ENCODE measurements around the gene SLC27A2. TPM values are rescaled to one million over a fixed set of nuclear protein-coding genes. Genes with fewer than 3 reads are reported as not detected.

The SLC27A2 gene
- total RNA-seq, 1 donor from 2014 or later = 7.8 TPM

DNA sequence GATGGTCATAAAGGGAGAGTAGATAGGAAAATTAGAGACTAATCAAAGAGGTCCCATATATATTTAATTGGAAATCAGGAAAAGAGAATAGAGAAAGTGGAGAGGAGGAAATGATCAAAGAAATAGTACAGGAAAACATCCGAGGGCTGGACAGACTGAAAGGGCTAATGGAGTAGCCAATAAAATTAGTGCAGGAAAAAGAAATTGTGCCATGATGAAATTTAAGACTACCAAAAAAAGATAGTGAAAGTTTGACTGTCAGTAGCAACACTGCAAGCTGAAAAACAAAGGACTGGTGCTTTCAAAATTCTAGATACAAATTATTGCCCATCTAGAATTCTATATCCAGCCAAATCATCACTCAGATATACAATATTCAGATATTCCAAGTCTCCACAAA lies 36.3 kb downstream of the SLC27A2 start:
- no peak for DNase-seq (ENCODE audit: low read depth)
- TF ChIP-seq, protein P1, sequence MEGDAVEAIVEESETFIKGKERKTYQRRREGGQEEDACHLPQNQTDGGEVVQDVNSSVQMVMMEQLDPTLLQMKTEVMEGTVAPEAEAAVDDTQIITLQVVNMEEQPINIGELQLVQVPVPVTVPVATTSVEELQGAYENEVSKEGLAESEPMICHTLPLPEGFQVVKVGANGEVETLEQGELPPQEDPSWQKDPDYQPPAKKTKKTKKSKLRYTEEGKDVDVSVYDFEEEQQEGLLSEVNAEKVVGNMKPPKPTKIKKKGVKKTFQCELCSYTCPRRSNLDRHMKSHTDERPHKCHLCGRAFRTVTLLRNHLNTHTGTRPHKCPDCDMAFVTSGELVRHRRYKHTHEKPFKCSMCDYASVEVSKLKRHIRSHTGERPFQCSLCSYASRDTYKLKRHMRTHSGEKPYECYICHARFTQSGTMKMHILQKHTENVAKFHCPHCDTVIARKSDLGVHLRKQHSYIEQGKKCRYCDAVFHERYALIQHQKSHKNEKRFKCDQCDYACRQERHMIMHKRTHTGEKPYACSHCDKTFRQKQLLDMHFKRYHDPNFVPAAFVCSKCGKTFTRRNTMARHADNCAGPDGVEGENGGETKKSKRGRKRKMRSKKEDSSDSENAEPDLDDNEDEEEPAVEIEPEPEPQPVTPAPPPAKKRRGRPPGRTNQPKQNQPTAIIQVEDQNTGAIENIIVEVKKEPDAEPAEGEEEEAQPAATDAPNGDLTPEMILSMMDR (IDR thresholded peaks at IDR 0.05; ENCODE audit: insufficient read depth, low read length, poor library complexity, severe bottlenecking) = no peak
- Histone ChIP-seq H3K36me3 (ENCODE audit: control insufficient read depth, insufficient read depth, low read length) (no peaks in the 10 kb centered on the region), H3K4me3 (ENCODE audit: low read depth, low read length) (no peak overlapping the region), H3K27me3 (ENCODE audit: control insufficient read depth, insufficient read depth, low read length) (no peaks in the 10 kb centered on the region)

GRCh38 chr15:50218691-50219090 lies 36.7 kb downstream of the SLC27A2 start:
- DNase-seq (ENCODE audit: low read depth) = no peak
- TF ChIP-seq, protein P1 (IDR thresholded peaks at IDR 0.05; ENCODE audit: insufficient read depth, low read length, poor library complexity, severe bottlenecking) = no peak
- no peak overlapping the region for H3K4me3 ChIP-seq (ENCODE audit: low read depth, low read length)
- H3K36me3 ChIP-seq (ENCODE audit: control insufficient read depth, insufficient read depth, low read length) = no peaks in the 10 kb centered on the region
- H3K27me3 ChIP-seq (ENCODE audit: control insufficient read depth, insufficient read depth, low read length) = no peaks in the 10 kb centered on the region

- H3K27me3 ChIP-seq (ENCODE audit: control insufficient read depth, insufficient read depth, low read length) = no peaks in the 10 kb centered on the region
- no peak for DNase-seq (ENCODE audit: low read depth)
- H3K4me3 ChIP-seq (ENCODE audit: low read depth, low read length) = no peak overlapping the region
- no peaks in the 10 kb centered on the region for H3K36me3 ChIP-seq (ENCODE audit: control insufficient read depth, insufficient read depth, low read length)
- TF ChIP-seq, protein P1 (IDR thresholded peaks at IDR 0.05; ENCODE audit: insufficient read depth, low read length, poor library complexity, severe bottlenecking) = no peak
These were observed 37.8 kb downstream of the SLC27A2 start for GRCh38 chr15:50219820-50220219.

DNA sequence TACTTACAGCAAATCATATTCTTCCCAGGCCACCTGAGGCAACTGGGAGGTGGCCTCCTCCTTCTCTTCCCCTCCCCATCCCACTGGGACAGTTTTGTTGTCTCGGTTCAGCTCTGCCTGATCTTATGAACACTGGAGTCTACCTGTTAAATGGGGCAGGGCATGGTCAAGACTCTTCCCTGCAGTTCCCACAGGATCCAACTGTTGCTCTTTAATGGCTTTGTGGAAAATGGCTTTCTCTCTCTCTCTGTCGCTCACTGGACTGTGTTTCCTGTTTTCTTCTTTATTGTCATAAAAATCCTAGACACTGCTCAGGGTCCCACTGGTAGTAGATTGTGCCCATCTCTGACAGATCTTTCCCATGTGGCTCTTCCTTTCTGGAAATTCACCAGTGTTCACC lies 40.2 kb downstream of the SLC27A2 start:
- DNase-seq (ENCODE audit: low read depth) = no peak
- TF ChIP-seq, protein P1 (IDR thresholded peaks at IDR 0.05; ENCODE audit: insufficient read depth, low read length, poor library complexity, severe bottlenecking) = no peak
- no peaks in the 10 kb centered on the region for H3K27me3 ChIP-seq (ENCODE audit: control insufficient read depth, insufficient read depth, low read length)

GRCh38 chr15:50224606-50225005 lies 42.6 kb downstream of the SLC27A2 start:
- TF ChIP-seq, protein P1 (IDR thresholded peaks at IDR 0.05; ENCODE audit: insufficient read depth, low read length, poor library complexity, severe bottlenecking) = no peak
- Histone ChIP-seq H3K36me3 (ENCODE audit: control insufficient read depth, insufficient read depth, low read length) (no peaks in the 10 kb centered on the region), H3K4me3 (ENCODE audit: low read depth, low read length) (no peak overlapping the region), H3K27me3 (ENCODE audit: control insufficient read depth, insufficient read depth, low read length) (no peaks in the 10 kb centered on the region)
- no peak for DNase-seq (ENCODE audit: low read depth)

More for the DNA sequence above, 40.2 kb downstream of the SLC27A2 start:
- Histone ChIP-seq H3K36me3 (ENCODE audit: control insufficient read depth, insufficient read depth, low read length) (no peaks in the 10 kb centered on the region), H3K4me3 (ENCODE audit: low read depth, low read length) (no peak overlapping the region)

DNA sequence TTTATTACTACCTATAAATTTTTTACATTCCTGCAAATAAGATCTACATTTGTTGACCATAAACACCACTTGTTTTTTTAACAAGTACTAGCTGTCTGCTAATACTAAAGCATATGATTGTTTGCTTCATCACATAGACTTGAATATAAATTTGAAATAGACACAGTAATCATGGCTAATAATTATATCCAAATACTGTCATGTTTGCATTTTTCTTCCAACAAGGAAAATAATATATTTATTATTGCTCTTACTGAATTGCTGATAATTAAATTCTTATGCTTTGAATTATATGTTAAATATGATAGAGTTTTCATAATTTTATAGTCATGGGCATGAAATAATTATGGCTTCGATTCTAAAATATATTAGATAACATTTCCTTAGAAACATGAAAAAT lies 43.1 kb downstream of the SLC27A2 start:
- Histone ChIP-seq H3K27me3 (ENCODE audit: control insufficient read depth, insufficient read depth, low read length) (no peaks in the 10 kb centered on the region), H3K36me3 (ENCODE audit: control insufficient read depth, insufficient read depth, low read length) (no peaks in the 10 kb centered on the region), H3K4me3 (ENCODE audit: low read depth, low read length) (no peak overlapping the region)
- TF ChIP-seq, protein P1 (IDR thresholded peaks at IDR 0.05; ENCODE audit: insufficient read depth, low read length, poor library complexity, severe bottlenecking) = no peak
- DNase-seq (ENCODE audit: low read depth) = no peak
